Spleen (tissue), 7 donors: ENCODE data around the gene COL23A1.

ENCODE experiments used
- CTCF ChIP-seq, 11 experiments: fragments of 200-600 bp in 7 of 11; fragments of 450-650 bp in 4 of 11; sonication (generic) in 4 of 11; IDR thresholded peaks in 8 of 11; conservative IDR thresholded peaks in 3 of 11; 1 replicate in 7 of 11; 2 replicates in 4 of 11; pipeline versions ENCODE4 v1.4.0 to v1.8.0; 2016 to 2021; ENCODE audit warnings: antibody characterized with exemption in 11 of 11, inconsistent platforms in 4 of 11, mild to moderate bottlenecking in 1 of 11
- POLR2A ChIP-seq, 3 donors: fragments of 450-650 bp; IDR thresholded peaks; one replicate each; pipeline ENCODE4 v1.5.1; 2017; ENCODE audit warnings: antibody characterized with exemption in 3 of 3, mild to moderate bottlenecking in 1 of 3
- POLR2AphosphoS5 ChIP-seq, 3 donors: sonication (generic); formaldehyde crosslinking; IDR thresholded peaks; one replicate each; pipeline ENCODE4 v1.5.1; 2017; ENCODE audit warnings: antibody characterized with exemption in 3 of 3
- donor health status: DM: no; HTN: no; CAD: no; lungs with moderate emphysema.
- donor health status: DM: no; HTN: no; CAD: no.
- donor health status: DM: no; HTN: no; CAD: no.

- TF ChIP-seq POLR2AphosphoS5 (IDR thresholded peaks at IDR 0.05) (no peak), CTCF (IDR thresholded peaks at IDR 0.05 in 8 of 11, conservative IDR thresholded peaks at IDR 0.05 in 3 of 11) (no peak), POLR2A (IDR thresholded peaks at IDR 0.05) (no peak)
Observed at GRCh38 chr5:178564397-178564796, 25.8 kb downstream of the COL23A1 start.
